ENCODE results near the gene IGSF3. TPM values are rescaled to one million over a fixed set of nuclear protein-coding genes. Genes with fewer than 3 reads are reported as not detected.

The IGSF3 gene
- total RNA-seq, 1 experiment from 2014 or later: 5.8 TPM

GRCh38 chr1:116697548-116698243 lies 30.2 kb upstream of the IGSF3 start:
- Histone ChIP-seq H3K4me3 (no peak overlapping the region), H3K27ac (no peak overlapping the region), H3K4me1 (replicated peaks) (no peaks in the 10 kb centered on the region), H3K27me3 (replicated peaks) (no peaks in the 10 kb centered on the region), H3K36me3 (no peaks in the 10 kb centered on the region), H3K9me3 (replicated peaks) (no peaks in the 10 kb centered on the region)
- DNase-seq (ENCODE audit: low read depth in 1 of 2, low spot score in 2 of 2): no peak

- Histone ChIP-seq H3K36me3 (no peaks in the 10 kb centered on the region), H3K9me3 (replicated peaks) (no peaks in the 10 kb centered on the region), H3K27ac (no peak overlapping the region), H3K27me3 (replicated peaks) (no peaks in the 10 kb centered on the region), H3K4me3 (no peak overlapping the region), H3K4me1 (replicated peaks) (peaks cover 11% of the 10 kb centered on the region)
- no peak for DNase-seq (ENCODE audit: low read depth in 1 of 2, low spot score in 2 of 2)
Measured at GRCh38 chr1:116694524-116694923, 27.0 kb upstream of the IGSF3 start.

DNA sequence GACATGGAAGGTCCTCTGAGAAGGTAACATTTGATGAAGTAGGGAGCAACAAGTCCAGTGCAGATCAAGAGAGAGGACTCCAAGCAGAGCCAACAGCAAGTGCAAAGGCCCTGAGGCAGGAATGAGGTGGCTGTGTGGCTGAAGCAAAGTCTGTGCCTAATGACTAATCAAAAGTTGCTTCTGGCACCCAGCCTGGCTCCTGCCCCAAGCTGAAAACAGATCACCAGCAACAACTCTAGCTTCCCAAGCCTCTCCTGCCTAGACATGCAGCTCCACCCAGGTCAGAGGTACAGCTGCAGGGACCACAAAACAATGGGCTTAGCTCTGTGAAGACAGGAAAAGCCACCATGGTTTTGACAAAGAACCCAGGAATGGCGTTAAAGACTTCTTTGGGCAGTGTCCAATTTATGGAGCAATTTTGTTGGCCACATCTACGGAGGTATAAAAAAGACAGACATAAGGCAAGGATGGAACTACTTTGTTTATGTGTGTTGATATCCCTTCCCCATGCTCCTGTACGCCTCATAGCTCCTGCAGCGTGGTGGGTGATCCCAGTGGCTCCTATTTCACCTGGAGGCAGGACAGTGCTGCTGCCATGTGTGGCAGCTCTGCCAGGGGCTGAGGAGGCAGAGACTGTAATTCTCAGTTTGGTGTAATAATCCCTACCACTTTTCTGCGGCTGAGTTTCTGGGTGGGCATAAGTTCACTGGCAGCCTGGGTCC lies 26.4 kb upstream of the IGSF3 start:
- Histone ChIP-seq H3K9me3 (replicated peaks) (no peaks in the 10 kb centered on the region), H3K4me1 (replicated peaks) (peaks cover 11% of the 10 kb centered on the region), H3K27me3 (replicated peaks) (no peaks in the 10 kb centered on the region), H3K27ac (no peak overlapping the region), H3K4me3 (no peak overlapping the region), H3K36me3 (no peaks in the 10 kb centered on the region)
- peak in 1 of 2 experiments; percentile 50 for DNase-seq (ENCODE audit: low read depth in 1 of 2, low spot score in 2 of 2)

- Histone ChIP-seq H3K9me3 (replicated peaks) (no peaks in the 10 kb centered on the region), H3K36me3 (no peaks in the 10 kb centered on the region), H3K27ac (no peak overlapping the region), H3K27me3 (replicated peaks) (no peaks in the 10 kb centered on the region), H3K4me3 (no peak overlapping the region), H3K4me1 (replicated peaks) (peaks cover 11% of the 10 kb centered on the region)
- DNase-seq (ENCODE audit: low read depth in 1 of 2, low spot score in 2 of 2): no peak
Measured at GRCh38 chr1:116692879-116693278, 25.3 kb upstream of the IGSF3 start.

DNA sequence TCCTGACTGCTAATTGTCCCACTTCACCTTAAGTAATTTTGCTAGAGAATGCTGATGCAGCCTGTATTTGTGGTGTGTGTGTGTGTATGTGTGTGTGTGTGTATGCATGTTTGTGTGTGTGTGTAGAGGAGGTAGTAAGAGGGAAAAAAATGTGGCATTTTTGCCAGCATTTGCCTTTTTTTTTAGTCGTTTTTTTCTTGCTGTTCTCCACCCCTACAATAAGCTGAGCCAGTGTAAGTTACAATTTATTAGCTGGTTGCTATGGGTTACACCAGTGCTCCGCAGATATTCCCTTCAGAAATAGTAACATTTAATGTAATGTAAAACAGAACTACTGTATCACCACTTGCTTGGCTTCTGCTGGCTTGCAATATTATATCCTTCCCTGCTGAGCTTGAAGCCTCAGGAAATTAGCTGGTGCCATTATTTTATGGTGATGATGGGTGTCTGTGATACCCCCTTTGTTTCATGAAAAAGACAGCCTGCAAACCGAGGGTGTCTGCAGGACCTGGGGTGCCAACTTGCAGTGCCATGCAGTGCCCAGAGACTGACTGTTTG lies 23.4 kb upstream of the IGSF3 start:
- no peak for DNase-seq (ENCODE audit: low read depth in 1 of 2, low spot score in 2 of 2)
- Histone ChIP-seq H3K27ac (no peak overlapping the region), H3K4me1 (replicated peaks) (peaks cover 11% of the 10 kb centered on the region), H3K9me3 (replicated peaks) (no peaks in the 10 kb centered on the region), H3K36me3 (no peaks in the 10 kb centered on the region), H3K27me3 (replicated peaks) (no peaks in the 10 kb centered on the region), H3K4me3 (no peak overlapping the region)

GRCh38 chr1:116690396-116690848 lies 22.9 kb upstream of the IGSF3 start:
- no peak for DNase-seq (ENCODE audit: low read depth in 1 of 2, low spot score in 2 of 2)
- Histone ChIP-seq H3K27ac (no peak overlapping the region), H3K36me3 (no peaks in the 10 kb centered on the region), H3K4me1 (replicated peaks) (peaks cover 11% of the 10 kb centered on the region), H3K27me3 (replicated peaks) (no peaks in the 10 kb centered on the region), H3K4me3 (no peak overlapping the region), H3K9me3 (replicated peaks) (no peaks in the 10 kb centered on the region)

- Histone ChIP-seq H3K27ac (no peak overlapping the region), H3K4me1 (replicated peaks) (peaks cover 11% of the 10 kb centered on the region), H3K27me3 (replicated peaks) (no peaks in the 10 kb centered on the region), H3K4me3 (no peak overlapping the region), H3K36me3 (no peaks in the 10 kb centered on the region), H3K9me3 (replicated peaks) (no peaks in the 10 kb centered on the region)
- no peak for DNase-seq (ENCODE audit: low read depth in 1 of 2, low spot score in 2 of 2)
Measured at GRCh38 chr1:116686723-116687352, 19.3 kb upstream of the IGSF3 start.

- DNase-seq (ENCODE audit: low read depth in 1 of 2, low spot score in 2 of 2): no peak
- no peaks in the 10 kb centered on the region for H3K36me3 ChIP-seq
- no peaks in the 10 kb centered on the region for H3K9me3 ChIP-seq (replicated peaks)
- no peak overlapping the region for H3K4me3 ChIP-seq
- H3K27ac ChIP-seq: no peak overlapping the region
- H3K27me3 ChIP-seq (replicated peaks): no peaks in the 10 kb centered on the region
- H3K4me1 ChIP-seq (replicated peaks): peaks cover 5% of the 10 kb centered on the region
Measured at GRCh38 chr1:116686175-116686574, 18.6 kb upstream of the IGSF3 start.

DNA sequence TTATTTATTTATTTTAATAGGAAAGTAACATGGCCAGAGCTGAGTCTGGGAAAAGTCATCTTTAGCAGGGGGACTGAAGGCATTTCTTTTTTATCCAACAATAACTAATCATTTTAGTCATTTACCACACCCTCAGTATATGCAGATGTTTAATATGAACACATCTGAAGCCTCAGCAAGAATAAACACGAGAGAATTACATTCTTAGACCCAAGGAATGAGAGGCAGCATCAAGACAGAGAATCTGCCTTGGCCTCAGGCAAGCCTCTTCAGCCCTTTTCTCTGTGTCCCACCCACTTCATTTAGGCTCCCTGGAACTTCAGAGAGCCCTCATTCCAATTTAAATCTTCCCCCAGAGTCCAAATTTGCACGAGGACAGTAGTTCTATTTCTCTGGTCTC lies 17.0 kb upstream of the IGSF3 start:
- H3K4me1 ChIP-seq (replicated peaks): no peaks in the 10 kb centered on the region
- H3K9me3 ChIP-seq (replicated peaks): no peaks in the 10 kb centered on the region
- H3K4me3 ChIP-seq: no peak overlapping the region
- no peak overlapping the region for H3K27ac ChIP-seq
- DNase-seq (ENCODE audit: low read depth in 1 of 2, low spot score in 2 of 2): no peak
- no peaks in the 10 kb centered on the region for H3K27me3 ChIP-seq (replicated peaks)
- H3K36me3 ChIP-seq: no peaks in the 10 kb centered on the region

DNA sequence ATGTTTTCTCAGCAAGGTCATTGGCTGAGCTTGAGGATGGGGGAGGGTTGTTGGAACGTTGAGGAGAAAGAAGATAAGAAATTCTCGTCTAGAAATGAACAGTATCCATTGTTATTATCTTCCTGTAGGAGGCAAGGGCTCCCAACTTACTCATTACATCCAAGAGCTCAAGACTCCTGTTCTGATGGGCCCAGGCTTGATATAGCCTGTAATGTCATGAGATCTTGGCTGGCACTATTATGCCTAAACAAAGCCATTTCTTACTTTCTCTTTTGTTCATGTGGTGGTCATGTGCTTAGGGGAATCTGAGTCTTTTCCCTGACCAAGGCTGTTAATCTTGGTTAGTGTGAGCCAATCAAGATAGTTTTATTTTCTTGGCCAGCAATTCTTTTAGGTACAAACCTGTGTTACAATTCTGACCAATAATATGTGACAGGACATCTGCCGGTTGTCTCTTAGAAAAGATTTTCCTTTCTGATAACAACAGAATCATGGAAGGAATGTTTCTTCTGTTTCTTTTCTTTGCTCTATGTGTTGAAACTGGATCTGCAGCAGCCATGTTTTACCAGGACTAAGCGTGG lies 15.2 kb upstream of the IGSF3 start:
- no peak for DNase-seq (ENCODE audit: low read depth in 1 of 2, low spot score in 2 of 2)
- H3K4me3 ChIP-seq: no peak overlapping the region
- H3K36me3 ChIP-seq: no peaks in the 10 kb centered on the region
- no peak overlapping the region for H3K27ac ChIP-seq
- no peaks in the 10 kb centered on the region for H3K9me3 ChIP-seq (replicated peaks)
- H3K27me3 ChIP-seq (replicated peaks): 0 out of 2 replicates have a peak, but pooled peaks cover 4% of the 10 kb centered on the region
- no peaks in the 10 kb centered on the region for H3K4me1 ChIP-seq (replicated peaks)

- 0 out of 2 replicates have a peak, but pooled peaks cover 4% of the 10 kb centered on the region for H3K27me3 ChIP-seq (replicated peaks)
- no peak overlapping the region for H3K27ac ChIP-seq
- H3K36me3 ChIP-seq: no peaks in the 10 kb centered on the region
- H3K4me1 ChIP-seq (replicated peaks): no peaks in the 10 kb centered on the region
- no peaks in the 10 kb centered on the region for H3K9me3 ChIP-seq (replicated peaks)
- no peak for DNase-seq (ENCODE audit: low read depth in 1 of 2, low spot score in 2 of 2)
- no peak overlapping the region for H3K4me3 ChIP-seq
Measured at GRCh38 chr1:116681343-116681899, 13.9 kb upstream of the IGSF3 start.

DNA sequence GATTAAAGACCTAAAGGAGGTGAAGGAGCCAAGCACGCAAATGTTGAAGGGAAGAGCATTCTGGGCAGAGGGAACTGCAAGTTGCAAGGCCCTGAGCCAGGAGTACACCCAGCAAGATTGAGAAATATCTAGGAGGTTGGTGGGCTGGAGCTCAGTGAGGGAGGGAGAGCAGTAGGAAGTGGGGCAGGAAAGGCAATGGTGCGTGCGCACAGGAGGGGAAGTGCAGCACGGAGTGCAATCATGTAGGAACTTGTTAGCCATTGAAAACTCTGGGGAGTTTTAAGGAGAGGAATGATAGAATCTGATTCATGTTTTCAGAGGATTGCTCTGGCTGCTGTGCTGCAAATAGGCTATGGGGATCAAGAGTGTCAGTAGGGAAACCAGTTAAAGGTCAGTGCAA lies 13.2 kb upstream of the IGSF3 start:
- Histone ChIP-seq H3K36me3 (no peaks in the 10 kb centered on the region), H3K9me3 (replicated peaks) (no peaks in the 10 kb centered on the region), H3K4me1 (replicated peaks) (no peaks in the 10 kb centered on the region), H3K27me3 (replicated peaks) (0 out of 2 replicates have a peak, but pooled peaks cover 4% of the 10 kb centered on the region), H3K27ac (no peak overlapping the region), H3K4me3 (no peak overlapping the region)
- DNase-seq (ENCODE audit: low read depth in 1 of 2, low spot score in 2 of 2): no peak

DNA sequence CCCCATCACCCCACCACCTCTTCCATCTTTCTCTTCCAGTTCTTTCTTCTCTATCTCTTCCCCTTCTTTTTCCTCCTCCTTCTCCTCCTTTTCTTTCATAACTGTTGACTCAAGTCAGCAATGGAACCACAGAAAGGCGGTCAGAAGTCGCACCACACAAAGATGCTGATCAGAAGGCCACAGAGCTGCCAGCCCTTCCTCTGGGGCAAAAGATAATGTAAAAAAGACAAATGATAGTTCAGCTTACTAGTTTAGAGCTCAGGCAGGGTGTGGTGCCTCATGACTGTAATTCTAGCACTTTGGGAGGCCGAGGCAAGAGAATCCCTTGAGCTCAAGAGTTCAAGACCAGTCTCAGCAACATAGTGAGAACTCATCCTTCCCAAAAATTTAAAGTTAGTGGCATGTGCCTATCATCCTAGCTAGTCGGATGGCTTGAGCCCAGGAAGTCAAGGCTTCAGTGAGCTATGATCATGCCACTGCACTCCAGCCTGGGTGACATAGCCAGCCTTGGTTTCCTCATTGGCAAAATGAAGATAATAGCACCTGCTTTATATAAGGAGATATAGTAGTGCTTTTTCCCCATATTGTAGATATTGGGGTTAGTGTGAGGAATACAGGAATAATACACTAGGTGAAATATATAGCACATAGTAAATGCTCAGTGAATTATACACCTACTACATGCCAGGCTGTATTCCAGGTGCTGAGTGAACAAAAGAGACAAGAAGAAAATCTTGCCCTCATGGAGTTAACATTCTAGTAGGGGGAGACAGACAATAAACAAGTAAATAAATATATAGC lies 12.5 kb upstream of the IGSF3 start:
- no peak overlapping the region for H3K27ac ChIP-seq
- DNase-seq (ENCODE audit: low read depth in 1 of 2, low spot score in 2 of 2): no peak
- H3K9me3 ChIP-seq (replicated peaks): no peaks in the 10 kb centered on the region
- no peak overlapping the region for H3K4me3 ChIP-seq
- 0 out of 2 replicates have a peak, but pooled peaks cover 4% of the 10 kb centered on the region for H3K27me3 ChIP-seq (replicated peaks)
- no peaks in the 10 kb centered on the region for H3K4me1 ChIP-seq (replicated peaks)
- no peaks in the 10 kb centered on the region for H3K36me3 ChIP-seq
